ENCODE results near the gene MRPS34.

Gene MRPS34

DNA sequence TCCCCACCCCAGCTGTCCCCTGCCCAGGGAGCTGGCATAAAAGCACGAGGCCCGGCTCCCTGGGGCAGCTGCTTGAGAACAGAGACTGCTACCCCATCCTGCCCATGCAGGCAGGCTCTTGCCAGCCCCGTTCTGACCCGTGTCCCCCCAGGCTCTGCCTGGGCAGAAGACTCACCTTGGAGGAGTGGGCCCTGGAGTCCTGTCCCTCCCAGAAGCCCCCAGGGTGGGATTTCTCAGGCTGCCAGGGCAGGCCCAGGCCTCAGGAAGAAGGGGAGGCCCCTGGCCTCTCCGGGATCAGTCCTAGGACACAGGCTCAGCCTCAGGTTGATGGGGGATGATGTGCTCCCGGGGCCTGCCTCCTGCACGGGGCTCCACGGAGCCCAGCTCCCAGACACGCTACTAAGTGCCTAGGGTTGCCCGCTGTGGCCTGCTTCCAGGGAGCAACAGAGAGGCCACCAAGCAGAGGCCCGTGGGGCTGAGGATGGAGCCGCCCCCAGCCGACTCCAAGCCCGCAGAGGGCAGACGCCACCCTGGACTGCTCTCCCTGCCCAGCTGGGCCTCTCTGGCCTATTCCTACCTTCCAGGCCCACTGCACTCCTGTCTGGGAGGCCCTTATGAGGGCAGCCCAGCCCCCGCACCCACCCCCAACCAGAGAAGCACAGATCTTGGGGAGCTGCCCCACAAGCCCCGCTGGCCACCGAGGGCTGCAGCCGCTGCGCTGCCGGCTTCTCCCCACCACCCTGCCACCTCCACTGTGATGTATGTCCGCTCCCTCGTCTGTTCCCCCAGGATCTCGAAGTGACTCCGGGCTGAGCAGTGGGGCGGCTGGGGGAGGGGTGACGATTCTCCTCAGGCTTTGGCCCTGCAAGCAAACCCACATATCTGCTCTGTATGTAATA, 3.3 kb downstream of the MRPS34 start:
- DNase-seq (ENCODE audit: low spot score): no peak

DNA sequence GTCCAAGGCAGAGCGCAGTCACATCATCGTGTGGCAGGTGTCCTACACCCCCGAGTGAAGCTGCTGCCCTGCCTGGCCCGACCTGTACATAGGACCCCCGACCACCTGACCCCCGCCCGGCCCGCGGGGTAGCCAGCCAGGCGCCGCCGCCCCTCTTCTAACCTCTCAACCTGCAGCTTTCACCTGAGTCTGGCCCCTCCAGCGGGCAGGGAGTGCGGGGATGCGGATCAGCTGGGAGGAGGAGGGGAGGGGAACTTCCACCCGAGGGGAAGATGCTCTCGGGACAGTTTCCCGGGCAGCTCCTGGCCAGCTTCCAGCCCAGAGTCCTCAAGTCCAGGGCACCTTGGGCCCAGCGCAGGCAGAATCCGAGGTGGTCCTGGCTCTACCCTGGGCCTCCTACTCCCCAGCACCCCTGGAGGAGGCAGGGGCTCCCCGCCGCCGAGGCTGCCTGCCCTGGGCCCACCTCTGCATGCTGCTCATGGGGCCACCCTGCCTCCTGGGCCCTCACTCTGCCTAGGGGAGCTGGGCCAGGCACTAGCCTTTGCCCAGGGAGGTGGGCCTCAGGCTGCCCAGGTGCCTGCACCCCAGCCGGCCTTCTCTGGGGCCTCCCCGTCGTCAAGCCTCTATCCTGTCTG, 4.0 kb downstream of the MRPS34 start:
- DNase-seq (ENCODE audit: low spot score): no peak

DNA sequence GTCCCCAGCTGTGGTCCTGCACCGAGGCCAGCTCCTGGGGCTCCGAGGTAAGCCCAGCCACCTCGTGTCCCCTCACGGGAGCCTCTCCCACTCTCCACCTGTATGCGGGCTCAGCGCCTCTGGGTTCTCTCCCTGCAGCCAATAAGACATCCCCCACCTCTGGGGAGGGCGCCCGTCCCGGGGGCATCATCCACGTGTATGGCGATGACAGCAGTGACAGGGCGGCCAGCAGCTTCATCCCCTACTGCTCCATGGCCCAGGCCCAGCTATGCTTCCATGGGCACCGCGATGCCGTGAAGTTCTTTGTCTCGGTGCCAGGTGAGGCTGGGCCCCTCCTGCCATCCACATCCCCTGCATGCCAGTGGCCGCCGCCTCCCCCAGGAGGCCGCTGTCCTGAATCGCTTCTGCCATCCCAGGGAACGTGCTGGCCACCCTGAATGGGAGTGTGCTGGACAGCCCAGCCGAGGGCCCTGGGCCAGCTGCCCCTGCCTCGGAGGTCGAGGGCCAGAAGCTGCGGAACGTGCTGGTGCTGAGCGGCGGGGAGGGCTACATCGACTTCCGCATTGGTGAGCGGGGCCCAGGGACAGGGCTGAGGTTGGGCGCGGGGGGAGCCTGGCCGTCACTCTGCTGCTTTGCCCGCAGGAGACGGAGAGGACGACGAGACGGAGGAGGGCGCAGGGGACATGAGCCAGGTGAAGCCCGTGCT, 4.7 kb downstream of the MRPS34 start:
- DNase-seq (ENCODE audit: low spot score): no peak

DNA sequence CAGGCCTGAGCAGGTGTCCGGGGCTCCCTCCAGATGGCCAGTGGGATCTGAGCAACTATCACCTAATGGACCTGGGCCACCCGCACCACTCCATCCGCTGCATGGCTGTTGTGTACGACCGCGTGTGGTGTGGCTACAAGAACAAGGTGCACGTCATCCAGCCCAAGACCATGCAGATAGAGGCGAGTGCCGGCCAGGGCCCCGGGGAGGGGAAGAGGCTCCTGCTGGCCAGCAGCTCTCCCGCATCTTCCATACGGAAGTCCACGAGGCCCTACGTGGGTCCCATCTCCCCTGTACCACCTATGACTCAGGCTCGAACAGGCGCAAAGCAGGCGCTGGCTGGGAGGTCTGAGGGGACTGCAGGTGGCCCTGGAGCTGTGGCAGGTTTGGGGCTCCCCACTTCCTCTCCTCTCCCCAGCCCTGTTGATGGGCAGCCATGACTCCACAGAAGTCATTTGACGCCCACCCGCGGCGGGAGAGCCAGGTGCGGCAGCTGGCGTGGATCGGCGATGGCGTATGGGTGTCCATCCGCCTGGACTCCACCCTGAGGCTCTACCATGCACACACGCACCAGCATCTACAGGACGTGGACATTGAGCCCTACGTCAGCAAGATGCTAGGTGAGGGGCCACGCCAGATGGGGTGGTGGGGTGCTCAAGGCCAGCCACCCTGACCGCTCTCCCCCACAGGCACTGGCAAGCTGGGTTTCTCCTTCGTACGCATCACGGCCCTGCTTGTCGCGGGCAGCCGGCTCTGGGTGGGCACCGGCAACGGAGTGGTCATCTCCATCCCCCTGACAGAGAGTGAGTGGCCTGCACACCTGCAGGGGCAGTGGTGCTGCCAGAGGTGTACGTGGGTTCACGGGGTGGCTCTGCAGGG, 5.6 kb downstream of the MRPS34 start:
- no peak for DNase-seq (ENCODE audit: low spot score)

DNA sequence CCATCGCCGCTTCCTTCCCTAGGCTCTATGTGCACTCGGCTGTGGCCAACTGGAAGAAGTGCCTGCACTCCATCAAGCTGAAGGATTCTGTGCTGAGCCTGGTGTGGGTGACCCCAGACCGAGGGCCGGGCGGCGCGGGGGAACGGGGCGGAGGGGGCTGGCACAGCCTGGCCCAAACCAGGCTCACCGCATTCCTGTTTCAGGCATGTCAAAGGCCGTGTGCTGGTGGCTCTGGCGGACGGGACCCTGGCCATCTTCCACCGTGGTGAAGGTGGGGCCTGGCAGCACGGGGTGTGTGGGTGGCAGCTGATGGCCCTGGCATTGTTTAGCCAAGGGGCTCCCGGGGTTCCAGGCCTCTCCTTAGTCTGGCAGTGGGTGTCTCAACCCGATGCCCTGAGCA, 6.2 kb downstream of the MRPS34 start:
- DNase-seq (ENCODE audit: low spot score): no peak

DNA sequence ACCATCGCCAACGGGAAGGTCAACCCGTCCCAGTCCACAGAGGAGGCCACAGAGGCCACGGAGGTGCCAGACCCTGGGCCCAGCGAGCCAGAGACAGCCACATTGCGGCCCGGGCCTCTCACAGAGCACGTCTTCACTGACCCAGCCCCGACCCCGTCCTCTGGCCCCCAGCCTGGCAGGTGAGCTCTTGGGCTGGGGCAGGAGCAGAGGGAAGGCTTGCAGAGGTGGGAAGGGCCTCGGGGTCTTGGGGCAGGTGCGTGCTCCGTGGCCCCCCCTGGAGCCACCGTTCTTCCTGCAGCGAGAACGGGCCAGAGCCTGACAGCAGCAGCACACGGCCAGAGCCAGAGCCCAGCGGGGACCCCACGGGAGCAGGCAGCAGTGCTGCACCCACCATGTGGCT, 6.7 kb downstream of the MRPS34 start:
- no peak for DNase-seq (ENCODE audit: low spot score)

DNA sequence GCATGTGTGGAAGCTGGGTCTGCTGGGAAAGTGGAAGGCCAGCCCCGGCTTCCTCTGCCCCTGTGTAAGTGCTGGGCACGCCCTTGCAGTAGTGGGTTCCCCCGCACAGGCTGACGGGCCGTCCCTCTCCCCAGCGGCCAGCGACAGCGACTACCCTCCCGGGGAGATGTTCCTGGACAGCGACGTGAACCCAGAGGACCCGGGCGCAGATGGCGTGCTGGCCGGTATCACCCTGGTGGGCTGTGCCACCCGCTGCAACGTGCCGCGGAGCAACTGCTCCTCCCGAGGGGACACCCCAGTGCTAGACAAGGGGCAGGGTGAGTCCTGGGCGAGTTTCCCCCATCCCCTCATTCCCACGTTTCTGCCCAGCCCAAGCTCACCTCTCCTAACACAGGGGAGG, 7.1 kb downstream of the MRPS34 start:
- DNase-seq (ENCODE audit: low spot score): no peak

DNA sequence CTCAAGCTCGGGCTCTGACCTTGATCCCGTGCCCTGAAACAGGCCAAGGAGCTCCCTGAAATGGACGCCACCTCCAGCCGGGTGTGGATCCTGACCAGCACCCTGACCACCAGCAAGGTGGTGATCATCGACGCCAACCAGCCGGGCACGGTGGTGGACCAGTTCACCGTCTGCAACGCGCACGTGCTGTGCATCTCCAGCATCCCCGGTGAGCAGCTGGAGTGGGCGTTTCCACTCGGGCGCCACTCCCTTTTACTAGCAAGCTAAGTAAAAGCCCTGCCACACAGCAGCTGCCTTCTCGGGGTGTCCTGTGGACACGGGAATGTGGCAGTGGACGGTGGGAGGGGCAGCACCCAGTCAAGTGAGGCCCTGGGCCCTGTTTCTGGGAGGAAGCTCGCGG, 8.0 kb downstream of the MRPS34 start:
- DNase-seq (ENCODE audit: low spot score): no peak

DNA sequence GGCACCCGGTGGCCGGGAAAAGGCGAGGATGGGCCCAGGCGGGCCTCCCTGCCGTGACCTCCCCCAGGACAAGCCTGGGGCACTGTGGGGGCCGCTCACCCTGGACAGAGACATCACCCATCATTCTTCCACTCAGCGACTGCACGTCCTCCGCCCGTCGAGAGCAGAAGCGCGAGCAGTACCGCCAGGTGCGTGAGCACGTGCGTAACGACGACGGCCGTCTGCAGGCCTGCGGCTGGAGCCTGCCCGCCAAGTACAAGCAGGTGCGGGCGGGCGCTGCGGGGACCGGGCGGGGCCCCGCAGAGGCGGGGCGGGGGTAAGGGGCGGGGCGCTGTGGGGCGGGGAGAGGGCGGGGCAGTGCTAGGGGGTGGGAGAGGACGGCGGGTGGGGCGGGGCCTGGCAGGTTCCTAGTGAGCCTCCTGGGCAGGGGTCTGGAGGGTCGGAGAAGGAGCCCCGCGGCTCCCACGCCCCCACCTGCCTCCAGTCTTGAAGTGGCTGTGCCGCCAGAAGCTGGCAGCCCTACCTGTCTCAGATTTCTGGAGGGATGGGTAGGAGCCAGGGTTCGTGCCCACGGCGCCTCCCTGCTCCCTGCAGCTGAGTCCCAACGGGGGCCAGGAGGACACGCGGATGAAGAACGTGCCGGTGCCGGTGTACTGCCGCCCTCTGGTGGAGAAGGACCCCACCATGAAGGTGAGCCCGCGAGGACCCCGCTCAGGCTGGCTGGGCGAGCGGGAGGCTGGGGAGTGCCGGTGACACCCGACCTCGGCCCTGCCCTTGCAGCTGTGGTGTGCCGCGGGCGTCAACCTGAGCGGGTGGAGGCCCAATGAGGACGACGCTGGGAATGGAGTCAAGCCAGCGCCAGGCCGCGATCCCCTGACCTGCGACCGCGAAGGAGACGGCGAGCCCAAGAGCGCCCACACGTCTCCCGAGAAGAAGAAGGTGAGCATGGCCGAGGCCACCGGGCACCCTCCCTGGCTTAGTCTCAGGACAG, 9.1 kb downstream of the MRPS34 start:
- DNase-seq (ENCODE audit: low spot score): no peak

DNA sequence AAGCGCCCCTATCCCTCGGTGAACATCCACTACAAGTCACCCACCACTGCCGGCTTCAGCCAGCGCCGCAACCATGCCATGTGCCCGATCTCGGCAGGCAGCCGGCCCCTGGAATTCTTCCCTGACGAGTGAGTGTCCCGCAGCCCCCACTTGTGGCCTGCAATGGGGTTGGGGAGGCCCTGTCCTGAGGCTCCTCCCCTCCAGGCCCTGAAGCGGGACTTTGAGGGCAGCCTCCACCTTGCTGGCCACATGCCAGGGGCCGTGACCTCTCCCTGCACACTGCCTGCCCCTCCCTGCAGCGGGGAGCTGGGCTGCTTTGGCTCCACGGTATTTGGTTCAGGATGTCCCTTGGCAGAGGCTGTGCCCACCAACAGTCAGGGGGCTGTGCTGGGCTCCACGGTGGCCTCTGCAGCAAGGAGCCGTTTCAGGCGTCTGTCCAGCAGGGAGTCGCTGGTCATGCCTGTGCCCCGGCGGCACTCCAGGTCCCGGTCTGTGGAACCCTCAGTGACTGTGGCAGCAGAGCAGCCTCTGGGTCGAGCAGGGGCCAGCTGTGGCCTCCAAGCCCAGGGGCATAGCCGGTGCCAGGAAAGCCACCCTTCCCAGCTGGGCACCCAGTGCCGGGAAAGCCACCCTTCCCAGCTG, 9.9 kb downstream of the MRPS34 start:
- DNase-seq (ENCODE audit: low spot score): no peak

DNA sequence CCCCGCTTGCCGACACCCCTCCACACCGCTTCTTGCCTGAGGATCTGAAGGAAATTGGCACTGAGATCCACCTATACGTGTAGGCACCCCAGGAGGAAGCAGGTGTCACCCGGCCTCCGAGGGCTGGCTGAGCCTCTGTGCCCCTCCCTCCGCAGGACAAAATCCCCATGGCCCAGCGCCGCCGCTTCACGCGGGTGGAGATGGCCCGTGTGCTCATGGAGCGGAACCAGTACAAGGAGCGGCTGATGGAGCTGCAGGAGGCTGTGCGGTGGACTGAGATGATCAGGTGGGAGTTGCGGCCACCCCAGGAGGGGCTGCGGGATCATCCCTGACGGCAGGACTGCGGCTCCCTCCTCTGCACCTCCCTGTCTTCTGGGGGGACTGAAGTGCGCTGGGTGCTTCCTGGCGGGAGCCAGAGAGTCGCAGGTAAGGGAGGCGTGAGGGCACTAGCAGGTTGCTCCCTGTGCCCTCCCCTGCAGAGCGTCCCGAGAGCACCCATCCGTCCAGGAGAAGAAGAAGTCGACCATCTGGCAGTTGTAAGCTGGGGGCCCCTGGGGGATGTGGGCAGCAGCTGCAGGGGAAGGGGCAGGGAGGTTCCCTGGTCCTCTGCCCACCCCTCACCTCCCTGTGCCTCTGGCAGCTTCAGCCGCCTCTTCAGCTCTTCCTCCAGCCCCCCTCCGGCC, 10.6 kb downstream of the MRPS34 start:
- DNase-seq (ENCODE audit: low spot score): no peak

DNA sequence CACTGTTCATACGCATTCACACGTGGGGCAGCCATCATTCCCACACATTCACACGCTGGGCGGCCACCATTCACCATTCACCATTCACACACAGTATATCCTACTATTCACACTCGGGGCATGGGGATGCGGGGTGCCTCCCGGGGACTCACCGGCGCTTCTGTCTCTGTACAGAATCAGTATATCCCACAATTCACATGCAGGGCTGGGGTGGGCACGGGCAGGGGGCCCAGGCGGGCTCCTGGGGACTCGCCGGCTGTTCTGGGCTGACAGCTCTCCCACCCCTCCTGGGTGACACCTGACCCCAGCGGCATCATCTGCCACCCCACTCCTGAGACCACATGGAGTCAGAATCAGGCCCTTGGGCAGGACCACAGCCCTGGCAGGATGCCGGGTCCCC, 11.2 kb downstream of the MRPS34 start:
- no peak for DNase-seq (ENCODE audit: low spot score)

DNA sequence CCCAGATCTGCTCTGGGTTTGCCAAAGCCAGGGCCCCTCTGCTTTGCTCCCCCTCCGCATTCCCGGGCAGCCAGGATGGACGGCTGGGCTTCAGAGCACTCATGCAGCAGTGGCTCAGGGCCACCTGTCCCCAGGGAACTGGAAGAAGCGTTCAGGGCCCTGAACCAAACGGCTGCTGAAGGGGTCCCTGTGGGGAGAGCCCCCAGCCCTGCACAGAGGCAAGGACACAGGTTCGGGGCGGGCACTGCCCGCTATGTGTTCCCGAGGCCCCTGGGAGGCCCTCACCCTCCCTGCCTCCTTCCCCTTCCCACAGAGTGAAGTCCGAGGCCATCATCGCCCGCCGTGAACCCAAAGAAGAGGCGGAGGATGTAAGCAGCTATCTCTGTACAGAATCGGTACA, 12.0 kb downstream of the MRPS34 start:
- DNase-seq (ENCODE audit: low spot score): no peak

DNA sequence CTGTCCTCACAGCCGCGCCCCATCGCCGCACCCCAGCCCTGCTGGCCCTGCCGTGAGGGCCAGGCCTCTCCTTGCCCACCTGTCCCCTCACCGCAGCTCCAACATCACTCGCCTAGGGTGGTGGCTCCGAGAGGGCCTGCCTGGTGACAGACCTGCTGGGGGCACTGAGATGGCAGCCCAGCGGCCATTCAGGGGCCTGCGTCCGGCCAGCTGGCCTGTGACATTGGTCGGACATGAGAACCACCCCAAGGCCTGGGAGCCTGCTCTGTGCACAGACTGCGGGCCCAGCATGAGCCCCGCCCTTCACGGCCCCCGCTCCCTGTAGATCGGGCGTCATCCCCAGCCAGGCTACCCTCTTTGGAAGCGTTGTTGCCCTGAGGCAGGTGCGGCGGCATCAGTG, 13.4 kb downstream of the MRPS34 start:
- no peak for DNase-seq (ENCODE audit: low spot score)

DNA sequence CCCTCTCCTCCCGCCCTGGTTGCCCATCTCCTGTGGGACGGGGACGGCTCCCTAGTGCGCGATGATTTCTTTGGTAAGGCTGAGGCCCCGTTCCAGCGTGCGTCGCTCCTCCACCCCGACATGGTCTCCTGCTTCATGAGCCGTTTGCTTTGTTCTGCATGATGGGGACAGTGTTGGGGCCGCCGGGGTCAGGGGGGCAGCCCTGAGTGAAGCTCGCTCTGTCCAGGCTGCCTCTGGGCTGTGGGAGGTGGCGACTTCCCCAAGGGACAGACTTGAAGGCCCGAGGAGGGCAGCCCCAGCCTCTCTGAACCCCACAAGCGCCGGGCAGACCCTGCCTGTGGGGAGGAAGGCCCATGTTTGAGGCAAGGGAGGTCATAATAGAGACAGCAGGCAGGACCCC, 14.0 kb downstream of the MRPS34 start:
- no peak for DNase-seq (ENCODE audit: low spot score)

DNA sequence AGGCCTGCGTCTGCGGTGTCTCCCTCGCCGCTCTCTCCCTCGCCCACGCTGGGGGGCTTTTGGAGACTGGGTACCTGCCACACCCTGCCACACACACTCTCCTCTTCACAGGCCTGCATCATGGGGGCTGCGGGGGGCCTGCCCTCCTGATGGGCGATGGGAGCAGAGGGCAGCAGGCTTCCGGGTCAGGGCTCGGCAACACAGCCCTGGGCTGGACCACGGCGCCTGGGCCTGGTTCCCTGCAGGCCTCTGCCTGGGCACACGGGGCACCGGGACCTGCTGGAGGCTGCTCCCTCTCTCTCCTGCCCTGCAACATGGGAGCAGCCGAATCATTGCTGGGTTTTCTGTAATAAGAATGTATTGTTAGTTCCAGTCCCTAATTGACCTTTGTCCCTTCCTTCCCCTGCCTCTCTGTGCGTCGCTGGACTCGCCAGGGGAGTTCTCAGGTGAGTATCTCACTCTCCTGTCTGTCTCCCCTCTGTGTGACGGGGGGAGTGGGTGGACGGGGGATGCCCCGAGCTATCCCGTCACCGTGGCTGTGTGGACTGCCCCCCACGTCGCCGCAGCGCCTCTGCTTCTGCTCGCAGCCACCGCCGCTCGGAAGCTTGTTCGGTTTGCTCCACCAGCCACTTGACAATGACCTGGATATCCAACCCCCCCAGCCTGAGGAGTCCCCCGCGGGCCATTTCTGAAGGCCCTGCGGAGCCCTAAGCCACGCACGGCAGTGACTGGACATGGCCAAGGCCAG, 15.0 kb downstream of the MRPS34 start:
- DNase-seq (ENCODE audit: low spot score): no peak

DNA sequence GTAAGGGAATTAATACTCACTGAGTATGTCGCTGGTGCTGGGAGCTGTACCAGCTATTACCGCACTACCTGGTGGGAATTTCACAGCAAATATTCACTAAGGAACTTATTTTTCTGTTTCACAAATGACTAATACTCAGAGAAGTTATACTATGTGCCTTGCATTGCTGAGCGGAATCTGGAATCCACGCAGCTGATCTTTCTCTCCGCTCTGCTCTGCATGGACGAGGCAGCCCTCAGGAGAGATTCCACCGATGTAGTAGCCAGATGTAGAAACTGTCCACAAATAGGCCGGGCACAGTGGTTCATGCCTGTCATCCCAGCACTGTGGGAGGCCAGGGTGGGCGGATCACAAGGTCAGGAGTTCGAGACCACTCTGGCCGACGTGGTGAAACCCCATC, 18.7 kb downstream of the MRPS34 start:
- DNase-seq (ENCODE audit: low spot score): no peak

DNA sequence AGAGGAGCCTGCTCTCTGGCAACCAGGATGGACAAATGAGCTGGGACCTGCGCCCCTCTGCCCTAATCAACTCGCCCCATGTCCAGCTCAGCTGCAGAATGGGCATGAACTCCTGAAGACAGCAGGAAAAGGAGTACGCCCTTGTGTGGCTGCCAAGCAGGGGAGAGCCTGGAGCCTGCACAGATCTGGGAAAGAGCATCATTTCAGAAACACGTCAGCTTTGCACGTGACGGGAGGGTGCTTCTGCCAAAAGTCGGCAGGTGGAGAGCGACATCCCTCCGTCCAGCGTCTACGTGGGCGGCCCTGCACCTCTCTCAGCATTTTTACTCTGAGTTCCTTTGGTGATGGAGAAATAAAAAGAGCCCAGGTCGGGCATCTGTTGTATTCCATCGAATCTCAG, 20.1 kb downstream of the MRPS34 start:
- DNase-seq (ENCODE audit: low spot score): no peak

DNA sequence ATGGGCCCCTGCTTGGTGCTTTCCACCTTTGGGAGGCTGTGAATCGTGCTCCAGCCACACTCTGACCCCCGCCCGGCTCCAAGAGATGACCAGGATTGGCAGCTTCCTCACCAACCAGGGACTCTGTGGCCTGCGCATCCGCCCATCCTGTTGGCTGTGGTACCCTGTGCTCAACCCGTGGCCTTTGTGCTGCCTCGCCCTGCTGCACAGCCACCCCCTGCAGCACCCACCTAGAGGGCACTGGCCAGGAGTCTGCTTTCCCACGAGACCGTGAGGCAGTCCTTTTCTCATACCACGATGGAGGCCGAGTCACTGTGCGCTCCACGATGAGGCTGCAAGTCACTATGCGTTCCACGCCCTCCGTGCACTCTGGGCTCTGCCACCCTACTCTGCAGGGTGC, 21.0 kb downstream of the MRPS34 start:
- no peak for DNase-seq (ENCODE audit: low spot score)

Measured in COLO829 (cell line).